LHCN-M2 (cell line): ENCODE data around the gene GFOD1. TPM values are rescaled to one million over a fixed set of nuclear protein-coding genes. Genes with fewer than 3 reads are reported as not detected.
A peak's percentile ranks its signal among the peaks of the same experiment; 100 is the strongest.

Source experiments
- DNase-seq: peaks from one replicate; pipeline ENCODE4 v3.0.0-alpha.2; 2012; ENCODE audit warnings: low read depth
- total RNA-seq: library from RNA; depleted of rRNA; stranded (reverse); fragments of >200 nt; gene quantifications from 2 replicates; pipeline ENCODE4 v1.2.3, GENCODE V29; 2014

The GFOD1 gene
- total RNA-seq, 1 experiment from 2014 or later = 3.1 TPM

DNA sequence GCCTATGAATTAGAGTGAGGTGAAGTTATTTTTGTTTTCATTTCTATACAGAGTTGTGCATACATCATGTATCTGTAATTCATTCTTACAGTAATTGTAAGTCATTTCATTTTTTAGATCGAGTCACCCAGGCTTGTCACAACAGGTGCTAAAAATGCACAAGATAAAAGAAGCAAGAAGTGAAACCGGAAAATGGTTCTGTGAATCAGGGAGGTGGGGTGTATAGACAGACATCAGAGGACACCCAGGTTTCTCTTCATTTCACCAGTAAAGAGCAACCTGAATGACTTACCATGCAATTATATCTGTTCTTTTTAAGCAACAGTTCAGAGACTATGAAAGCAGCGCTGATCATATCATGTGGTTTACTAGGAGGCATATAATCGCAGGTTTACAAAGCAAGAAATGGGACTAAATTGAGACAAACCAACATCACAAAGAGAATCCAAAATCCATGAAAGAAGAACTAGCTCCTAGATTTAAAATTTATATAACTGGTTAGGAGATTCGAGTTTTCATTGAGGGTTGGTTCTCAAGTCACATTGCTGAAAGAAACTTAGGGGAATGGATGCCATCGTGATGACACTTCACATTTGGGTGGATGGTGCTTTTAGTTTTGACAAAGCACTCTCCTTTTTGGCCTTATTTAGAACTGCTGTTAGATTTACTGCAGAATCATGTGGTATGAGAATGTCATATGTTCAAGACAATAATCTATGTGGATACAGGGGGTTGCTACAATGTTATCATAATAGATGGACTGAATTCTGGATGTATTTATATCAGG lies 131.2 kb downstream of the GFOD1 start:
- peak; percentile 42 for DNase-seq

- peak; percentile 95 for DNase-seq
Observed at GRCh38 chr6:13355043-13355945, 132.1 kb downstream of the GFOD1 start.

GRCh38 chr6:13354331-13355042 lies 132.9 kb downstream of the GFOD1 start:
- DNase-seq = peak; percentile 66

DNA sequence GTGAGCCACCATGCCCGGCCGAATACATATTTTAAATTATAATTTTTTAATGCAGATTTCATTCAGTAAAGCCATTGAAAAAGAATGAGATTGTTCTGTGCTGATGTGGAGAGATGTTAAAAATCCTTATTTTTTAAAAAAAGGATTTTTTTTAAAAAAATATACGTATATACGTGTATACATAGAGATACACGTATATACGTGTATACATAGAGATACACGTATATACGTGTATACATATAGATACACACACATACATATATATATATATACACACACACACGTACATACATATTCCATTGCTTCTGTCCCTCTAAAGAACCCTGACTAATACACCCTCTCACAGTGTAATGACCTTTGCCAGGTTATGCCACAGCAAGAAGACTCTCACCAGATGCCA lies 135.2 kb downstream of the GFOD1 start:
- DNase-seq = no peak

- no peak for DNase-seq
Observed at GRCh38 chr6:13351271-13351670, 136.1 kb downstream of the GFOD1 start.

DNA sequence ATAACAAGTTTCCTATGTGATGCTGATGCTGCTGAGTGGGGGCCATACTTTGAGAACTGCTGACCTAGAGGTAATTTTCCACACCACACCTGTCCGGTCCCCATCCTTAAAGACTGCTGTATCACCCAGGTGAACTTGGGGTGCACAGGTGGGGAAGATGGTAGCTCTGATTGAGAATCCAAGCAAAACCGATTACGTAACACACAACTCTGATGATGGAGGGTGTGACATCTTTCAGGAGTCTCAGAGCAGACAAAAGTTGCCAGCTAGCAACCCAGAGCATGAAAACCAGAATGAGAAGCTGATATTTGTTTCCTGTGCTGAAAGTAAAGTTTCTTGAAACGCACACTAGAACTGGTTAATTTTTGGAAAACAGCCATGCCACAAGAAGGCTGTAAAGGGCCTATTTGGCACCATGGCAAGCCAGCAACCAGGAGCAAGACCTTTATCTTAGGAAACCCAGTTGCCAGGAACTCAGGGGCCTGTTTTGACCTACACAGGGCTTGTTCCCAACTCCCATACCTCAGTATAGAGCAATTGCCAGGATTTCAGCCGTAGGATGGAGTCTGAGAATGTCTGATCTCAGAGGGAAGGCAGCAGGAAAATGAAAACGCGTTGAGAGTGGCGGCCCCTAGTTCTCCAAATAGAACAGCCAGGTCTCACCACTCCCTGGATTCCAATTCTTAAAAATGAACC lies 137.4 kb downstream of the GFOD1 start:
- no peak for DNase-seq

DNA sequence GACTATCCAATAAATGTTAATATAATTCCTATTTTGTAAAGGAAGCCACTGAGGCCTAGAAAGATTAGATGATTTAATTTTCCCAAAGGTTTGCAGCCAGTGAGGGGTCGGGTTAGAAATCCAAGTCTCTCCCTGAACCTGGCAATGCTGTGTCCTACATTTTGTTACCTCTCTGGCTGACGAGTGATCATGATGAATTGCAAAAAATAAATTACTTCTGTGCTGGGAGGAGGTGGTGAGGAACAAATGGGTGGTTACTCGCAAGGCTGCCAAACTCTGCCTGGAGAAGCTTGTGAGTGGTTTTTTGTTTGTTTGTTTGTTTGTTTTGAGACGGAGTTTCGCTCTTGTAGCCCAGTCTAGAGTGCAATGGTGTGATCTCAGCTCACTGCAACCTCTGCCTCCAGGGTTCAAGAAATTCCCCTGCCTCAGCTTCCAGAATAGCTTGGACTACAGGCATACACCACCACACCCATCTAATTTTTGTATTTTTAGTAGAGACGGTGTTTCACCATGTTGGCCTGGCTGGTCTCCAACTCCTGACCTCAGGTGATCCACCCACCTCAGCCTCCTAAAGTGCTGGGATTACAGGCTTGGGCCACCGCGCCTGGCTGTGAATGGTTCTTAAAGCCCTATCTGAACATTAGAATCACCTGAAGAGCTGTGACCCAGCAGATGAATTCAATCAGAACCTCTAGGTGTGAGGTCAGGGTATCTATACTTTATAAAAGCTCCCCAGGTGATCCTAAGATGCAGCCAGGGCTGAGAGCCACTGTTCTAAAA lies 138.9 kb downstream of the GFOD1 start:
- no peak for DNase-seq

GRCh38 chr6:13346245-13346644 lies 141.2 kb downstream of the GFOD1 start:
- DNase-seq = no peak

DNA sequence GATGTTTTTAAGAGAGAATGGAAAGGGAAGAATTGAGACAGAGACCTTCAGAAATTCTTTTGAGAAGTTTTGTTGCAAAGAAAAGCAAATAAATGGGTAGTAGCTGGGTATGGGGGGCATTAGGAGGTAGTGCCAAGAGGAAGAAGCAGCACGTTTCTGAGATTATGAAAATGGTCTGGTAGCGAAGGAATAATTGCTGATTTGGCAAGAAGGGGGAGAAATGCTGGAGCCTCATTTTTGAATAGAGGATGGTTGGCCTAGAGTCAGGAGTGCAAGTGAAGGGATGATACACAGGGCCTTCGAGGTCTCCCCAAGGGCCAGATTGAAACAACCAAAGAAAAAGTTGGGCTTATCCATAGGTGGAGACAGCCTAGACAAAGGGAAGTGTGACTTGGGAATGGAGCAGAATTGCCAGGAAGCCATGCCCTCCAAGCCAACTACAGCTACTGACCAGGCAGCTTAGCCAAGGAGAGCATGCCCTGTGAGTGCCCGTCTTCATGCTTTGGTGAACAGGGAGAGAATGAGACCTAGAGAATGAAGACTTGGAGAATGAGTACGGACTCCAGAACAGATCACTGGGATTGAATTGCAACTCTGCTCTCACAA lies 144.9 kb downstream of the GFOD1 start:
- no peak for DNase-seq

DNA sequence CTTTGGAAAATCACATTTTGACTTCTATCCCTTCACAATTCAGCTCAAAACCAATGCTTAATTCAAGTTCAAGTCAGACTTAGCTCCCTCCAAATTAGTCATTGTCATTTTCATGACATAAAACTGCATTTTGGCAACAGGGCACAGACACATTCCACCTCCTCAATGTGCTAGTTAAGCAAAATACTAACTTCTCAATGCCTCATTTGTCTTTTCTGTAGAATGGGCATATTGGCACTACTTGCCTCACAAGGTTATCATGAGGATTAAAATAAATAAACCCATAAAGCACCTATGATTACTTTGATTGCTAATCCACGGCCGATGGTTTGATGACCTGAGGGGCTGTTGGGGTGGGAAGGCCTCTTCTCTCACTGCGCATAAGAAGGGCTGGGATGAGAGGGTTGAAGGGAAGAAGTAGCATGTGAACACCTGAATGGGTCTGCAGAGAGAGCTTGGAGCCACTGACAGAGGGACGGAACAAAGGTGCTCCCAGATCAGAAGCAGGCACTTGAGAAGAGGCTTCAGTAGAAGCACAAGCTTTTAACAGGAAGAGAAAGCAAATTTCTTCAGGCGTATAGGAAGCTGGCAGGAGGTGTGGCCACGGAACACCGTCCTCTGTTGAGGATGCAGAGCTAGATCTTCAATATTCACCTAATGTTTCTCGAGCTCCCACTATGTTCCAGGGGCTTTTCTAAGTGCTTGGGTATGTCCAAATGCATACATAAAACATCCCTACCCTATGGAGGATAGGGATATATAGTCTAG lies 147.4 kb downstream of the GFOD1 start:
- no peak for DNase-seq

- DNase-seq = no peak
Observed at GRCh38 chr6:13338038-13338437, 149.4 kb downstream of the GFOD1 start.

GRCh38 chr6:13336553-13336952 lies 150.8 kb downstream of the GFOD1 start:
- DNase-seq = peak; percentile 69

GRCh38 chr6:13334953-13335352 lies 152.4 kb downstream of the GFOD1 start:
- no peak for DNase-seq

GRCh38 chr6:13332349-13332706 lies 155.1 kb downstream of the GFOD1 start:
- no peak for DNase-seq

DNA sequence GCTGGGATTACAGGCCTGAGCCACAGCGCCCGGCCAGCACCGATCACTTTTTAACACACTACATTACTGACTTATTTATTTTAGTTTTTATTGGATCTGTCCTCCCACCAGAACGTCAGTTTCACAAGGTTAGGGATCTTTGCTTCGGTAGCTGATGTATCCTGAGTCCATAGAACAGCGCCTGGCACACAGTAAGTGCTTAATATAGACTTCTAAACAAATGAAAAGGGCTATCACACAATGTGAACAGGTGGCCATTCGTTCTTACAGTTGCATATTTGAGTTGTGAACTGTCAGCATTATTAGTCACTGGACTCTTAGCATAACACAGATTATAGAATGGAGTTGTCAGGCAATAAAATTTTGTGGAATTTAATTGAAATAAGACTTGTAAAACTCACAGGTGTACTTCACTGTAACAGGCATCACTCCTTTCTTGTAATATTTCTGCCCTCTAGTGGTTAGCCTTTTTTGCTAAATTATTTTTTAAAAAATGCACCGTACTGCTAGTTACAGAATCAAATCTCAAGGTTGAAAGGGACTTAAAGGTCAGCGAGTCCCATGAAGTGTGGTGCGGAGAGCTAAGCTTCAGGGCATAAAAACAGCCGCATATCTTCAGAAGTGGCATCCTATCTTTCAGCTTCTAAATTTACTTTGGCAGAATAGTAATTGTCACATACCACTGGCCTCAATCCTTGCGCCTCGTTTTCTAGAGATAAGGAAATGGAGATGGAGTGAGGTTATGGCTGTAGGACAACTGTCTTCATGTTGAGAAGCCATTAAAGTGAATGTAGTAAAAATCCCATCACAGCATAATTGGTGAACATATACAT lies 155.7 kb downstream of the GFOD1 start:
- peak; percentile 60 for DNase-seq

- DNase-seq = no peak
Observed at GRCh38 chr6:13328875-13329183, 158.6 kb downstream of the GFOD1 start.

GRCh38 chr6:13328076-13328874 lies 159.1 kb downstream of the GFOD1 start, which contains the start of gene TBC1D7:
TBC1D7 (minus strand) TSS chr6:13328537; CDS start chr6:13326898, 1,639 bp downstream.
- DNase-seq = peak; percentile 88

DNA sequence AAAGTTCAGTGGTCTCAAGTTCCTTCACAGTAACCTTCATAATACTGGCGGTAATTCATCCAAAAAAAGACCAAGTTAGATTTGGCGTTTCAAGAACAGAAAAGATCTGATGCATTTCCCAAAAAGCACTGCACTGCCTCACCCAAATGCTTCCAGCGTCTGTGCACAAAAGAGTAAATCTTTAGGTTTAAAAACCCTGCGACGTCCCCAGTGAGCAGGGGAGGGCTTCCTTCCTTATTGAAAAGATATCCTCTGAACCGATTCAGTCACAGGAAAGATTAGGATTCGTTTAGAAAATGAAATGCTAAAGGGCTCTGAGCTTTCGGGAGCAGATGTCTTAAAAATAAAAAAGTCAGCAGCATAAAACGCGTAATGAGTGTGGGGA lies 159.7 kb downstream of the GFOD1 start:
- no peak for DNase-seq
